ENCODE data around the gene SLC38A10.

Gene SLC38A10

GRCh38 chr17:81200201-81200600 is 94.9 kb downstream of the SLC38A10 start:
- no peak for DNase-seq

GRCh38 chr17:81199482-81199830 is 95.7 kb downstream of the SLC38A10 start:
- DNase-seq: no peak

- DNase-seq: no peak
Measured at GRCh38 chr17:81198826-81199481, 96.2 kb downstream of the SLC38A10 start.

GRCh38 chr17:81197831-81198490 is 97.1 kb downstream of the SLC38A10 start:
- no peak for DNase-seq

- no peak for DNase-seq
Measured at GRCh38 chr17:81197409-81197795, 97.7 kb downstream of the SLC38A10 start.

- no peak for DNase-seq
Measured at GRCh38 chr17:81196505-81197408, 98.3 kb downstream of the SLC38A10 start.

GRCh38 chr17:81195941-81196495 is 99.1 kb downstream of the SLC38A10 start:
- DNase-seq: no peak
